ENCODE data around the gene CDR2L.

The CDR2L gene

GRCh38 chr17:74954665-74955421 lies 32.6 kb upstream of the CDR2L start:
- no peak overlapping the region for H3K27ac ChIP-seq
- DNase-seq (ENCODE audit: low read depth, low spot score): no peak
- TF ChIP-seq EZH2 (IDR thresholded peaks at IDR 0.05) (no peak), POLR2AphosphoS5 (IDR thresholded peaks at IDR 0.05; ENCODE audit: borderline replicate concordance, low read depth, low read length) (no peak), FOXP2 (optimal IDR thresholded peaks at IDR 0.05; ENCODE audit: control extremely low read depth, extremely low read length, insufficient read depth) (no peak)
- no peaks in the 10 kb centered on the region for H3K36me3 ChIP-seq (ENCODE audit: insufficient read depth, low read length)
- H3K4me3 ChIP-seq: no peak overlapping the region
- no peak overlapping the region for H3K9ac ChIP-seq (ENCODE audit: insufficient read length)
- H3K9me3 ChIP-seq (ENCODE audit: low read depth, low read length): no peaks in the 10 kb centered on the region

DNA sequence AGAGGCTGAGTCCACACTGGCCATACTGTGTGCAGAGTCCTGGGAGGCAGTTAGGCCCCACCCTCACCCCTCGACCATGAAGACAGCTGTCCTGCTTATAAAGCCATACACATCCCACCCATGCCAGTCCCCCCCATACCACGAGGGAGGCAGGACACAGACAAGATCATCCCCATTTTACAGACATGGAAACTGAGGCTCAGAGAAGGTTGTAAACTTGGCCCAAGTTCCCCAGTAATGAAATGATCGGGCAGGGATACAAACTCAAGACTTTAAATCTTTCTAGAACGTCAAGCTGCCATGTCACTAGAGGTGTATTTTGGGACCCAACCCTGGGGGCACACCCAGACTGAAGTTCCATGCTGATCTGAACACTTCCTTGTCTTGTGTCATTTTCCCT lies 31.3 kb upstream of the CDR2L start:
- Histone ChIP-seq H3K4me3 (no peak overlapping the region), H3K9me3 (ENCODE audit: low read depth, low read length) (no peaks in the 10 kb centered on the region), H3K9ac (ENCODE audit: insufficient read length) (no peak overlapping the region), H3K36me3 (ENCODE audit: insufficient read depth, low read length) (no peaks in the 10 kb centered on the region), H3K27ac (no peak overlapping the region)
- no peak for TF ChIP-seq POLR2AphosphoS5 (IDR thresholded peaks at IDR 0.05; ENCODE audit: borderline replicate concordance, low read depth, low read length)
- TF ChIP-seq FOXP2 (optimal IDR thresholded peaks at IDR 0.05; ENCODE audit: control extremely low read depth, extremely low read length, insufficient read depth): no peak
- TF ChIP-seq EZH2 (IDR thresholded peaks at IDR 0.05): no peak
- no peak for DNase-seq (ENCODE audit: low read depth, low spot score)

DNA sequence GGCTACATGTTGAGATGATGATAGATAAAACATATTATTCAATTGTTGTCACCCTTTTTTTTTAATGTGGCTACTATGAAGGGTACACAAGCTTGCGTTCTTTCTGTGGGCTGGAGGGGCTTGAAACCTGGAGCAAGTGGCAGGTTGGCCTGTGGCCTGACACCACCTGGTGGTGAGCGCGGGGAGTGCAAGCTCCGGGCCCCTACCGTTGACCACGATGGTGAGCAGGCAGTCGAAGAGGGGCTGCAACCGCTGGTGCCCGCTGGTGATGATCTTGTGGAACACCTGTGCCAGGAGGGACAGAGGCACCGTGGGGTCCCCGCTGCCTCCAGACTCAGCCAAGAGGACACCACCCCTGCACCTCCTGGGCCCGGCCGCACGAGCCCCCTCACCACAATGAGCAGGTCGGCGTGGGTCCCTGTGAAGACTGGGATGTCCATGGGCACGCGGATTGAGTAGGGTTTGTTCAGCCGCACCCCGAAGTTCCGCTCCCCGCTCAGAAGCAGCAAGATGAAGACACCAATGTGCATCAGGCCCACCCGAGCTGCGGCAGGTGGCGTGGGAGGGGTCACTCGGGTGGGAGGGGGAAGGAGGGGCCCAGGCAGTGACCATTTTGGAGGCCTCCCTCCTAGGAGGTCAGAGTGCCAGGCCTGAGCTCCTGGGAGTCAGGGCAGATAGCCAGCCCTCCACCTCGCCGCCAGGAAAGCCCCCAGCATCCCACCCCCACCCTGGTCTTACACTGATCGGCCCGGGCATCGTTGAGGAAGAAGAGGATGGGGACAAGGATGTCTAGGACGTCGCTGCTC lies 29.3 kb upstream of the CDR2L start:
- no peak overlapping the region for H3K27ac ChIP-seq
- H3K36me3 ChIP-seq (ENCODE audit: insufficient read depth, low read length): no peaks in the 10 kb centered on the region
- no peak overlapping the region for H3K4me3 ChIP-seq
- TF ChIP-seq EZH2 (IDR thresholded peaks at IDR 0.05) (no peak), FOXP2 (optimal IDR thresholded peaks at IDR 0.05; ENCODE audit: control extremely low read depth, extremely low read length, insufficient read depth) (no peak), POLR2AphosphoS5 (IDR thresholded peaks at IDR 0.05; ENCODE audit: borderline replicate concordance, low read depth, low read length) (no peak)
- no peak for DNase-seq (ENCODE audit: low read depth, low spot score)
- no peaks in the 10 kb centered on the region for H3K9me3 ChIP-seq (ENCODE audit: low read depth, low read length)
- H3K9ac ChIP-seq (ENCODE audit: insufficient read length): no peak overlapping the region

- TF ChIP-seq FOXP2 (optimal IDR thresholded peaks at IDR 0.05; ENCODE audit: control extremely low read depth, extremely low read length, insufficient read depth) (no peak), EZH2 (IDR thresholded peaks at IDR 0.05) (no peak), POLR2AphosphoS5 (IDR thresholded peaks at IDR 0.05; ENCODE audit: borderline replicate concordance, low read depth, low read length) (no peak)
- H3K27ac ChIP-seq: no peak overlapping the region
- no peak overlapping the region for H3K9ac ChIP-seq (ENCODE audit: insufficient read length)
- DNase-seq (ENCODE audit: low read depth, low spot score): no peak
- no peaks in the 10 kb centered on the region for H3K36me3 ChIP-seq (ENCODE audit: insufficient read depth, low read length)
- H3K4me3 ChIP-seq: no peak overlapping the region
- H3K9me3 ChIP-seq (ENCODE audit: low read depth, low read length): no peaks in the 10 kb centered on the region
These were observed 27.5 kb upstream of the CDR2L start for GRCh38 chr17:74959826-74960515.

GRCh38 chr17:74960570-74961342 lies 26.7 kb upstream of the CDR2L start:
- H3K27ac ChIP-seq: no peak overlapping the region
- no peak for TF ChIP-seq FOXP2 (optimal IDR thresholded peaks at IDR 0.05; ENCODE audit: control extremely low read depth, extremely low read length, insufficient read depth)
- TF ChIP-seq POLR2AphosphoS5 (IDR thresholded peaks at IDR 0.05; ENCODE audit: borderline replicate concordance, low read depth, low read length): no peak
- TF ChIP-seq EZH2 (IDR thresholded peaks at IDR 0.05): no peak

DNA sequence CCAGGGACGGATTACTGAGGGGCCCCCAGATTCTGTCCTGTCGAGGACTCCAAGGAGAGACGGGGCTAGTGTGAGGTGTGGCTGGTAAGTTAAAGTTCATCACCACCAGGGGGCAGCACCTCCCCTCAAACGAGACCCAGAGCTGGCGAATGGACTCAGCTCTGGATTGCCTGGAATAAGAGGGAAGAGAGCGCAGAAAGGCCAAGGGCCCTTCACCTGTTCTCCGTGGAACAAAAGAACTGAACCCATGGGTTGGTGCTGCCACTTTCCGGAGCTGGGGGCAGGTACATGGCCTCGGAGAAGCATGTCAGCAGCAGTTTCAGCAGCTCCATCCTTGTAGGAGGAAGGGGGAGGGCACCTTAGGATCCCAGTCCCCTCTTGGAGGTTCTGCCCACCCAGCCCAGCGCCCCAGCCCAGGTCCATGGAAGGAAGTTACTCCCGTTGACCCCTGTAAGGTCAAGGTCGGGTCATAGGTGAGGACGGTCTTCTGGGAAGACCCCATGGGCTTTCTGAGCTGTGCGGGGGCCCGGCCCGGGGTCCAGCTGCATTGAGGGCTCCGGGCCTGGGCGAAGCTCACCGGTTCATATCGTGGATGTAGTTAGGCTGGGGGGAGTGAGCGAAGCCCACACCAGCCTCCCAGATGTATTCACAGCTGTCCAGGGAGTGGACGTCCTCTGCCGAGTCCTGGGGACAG lies 25.6 kb upstream of the CDR2L start:
- Histone ChIP-seq H3K9ac (ENCODE audit: insufficient read length) (no peak overlapping the region), H3K4me3 (no peak overlapping the region), H3K27ac (no peak overlapping the region), H3K36me3 (ENCODE audit: insufficient read depth, low read length) (no peaks in the 10 kb centered on the region), H3K9me3 (ENCODE audit: low read depth, low read length) (no peaks in the 10 kb centered on the region)
- DNase-seq (ENCODE audit: low read depth, low spot score): peak; percentile 35
- TF ChIP-seq POLR2AphosphoS5 (IDR thresholded peaks at IDR 0.05; ENCODE audit: borderline replicate concordance, low read depth, low read length): no peak
- TF ChIP-seq EZH2 (IDR thresholded peaks at IDR 0.05): no peak
- no peak for TF ChIP-seq FOXP2 (optimal IDR thresholded peaks at IDR 0.05; ENCODE audit: control extremely low read depth, extremely low read length, insufficient read depth)

More at GRCh38 chr17:74960570-74961342, 26.7 kb upstream of the CDR2L start:
- Histone ChIP-seq H3K36me3 (ENCODE audit: insufficient read depth, low read length) (no peaks in the 10 kb centered on the region), H3K4me3 (no peak overlapping the region; the same call in 1 of the 2 replicates), H3K9ac (ENCODE audit: insufficient read length) (no peak overlapping the region), H3K9me3 (ENCODE audit: low read depth, low read length) (no peaks in the 10 kb centered on the region)
- no peak for DNase-seq (ENCODE audit: low read depth, low spot score)

DNA sequence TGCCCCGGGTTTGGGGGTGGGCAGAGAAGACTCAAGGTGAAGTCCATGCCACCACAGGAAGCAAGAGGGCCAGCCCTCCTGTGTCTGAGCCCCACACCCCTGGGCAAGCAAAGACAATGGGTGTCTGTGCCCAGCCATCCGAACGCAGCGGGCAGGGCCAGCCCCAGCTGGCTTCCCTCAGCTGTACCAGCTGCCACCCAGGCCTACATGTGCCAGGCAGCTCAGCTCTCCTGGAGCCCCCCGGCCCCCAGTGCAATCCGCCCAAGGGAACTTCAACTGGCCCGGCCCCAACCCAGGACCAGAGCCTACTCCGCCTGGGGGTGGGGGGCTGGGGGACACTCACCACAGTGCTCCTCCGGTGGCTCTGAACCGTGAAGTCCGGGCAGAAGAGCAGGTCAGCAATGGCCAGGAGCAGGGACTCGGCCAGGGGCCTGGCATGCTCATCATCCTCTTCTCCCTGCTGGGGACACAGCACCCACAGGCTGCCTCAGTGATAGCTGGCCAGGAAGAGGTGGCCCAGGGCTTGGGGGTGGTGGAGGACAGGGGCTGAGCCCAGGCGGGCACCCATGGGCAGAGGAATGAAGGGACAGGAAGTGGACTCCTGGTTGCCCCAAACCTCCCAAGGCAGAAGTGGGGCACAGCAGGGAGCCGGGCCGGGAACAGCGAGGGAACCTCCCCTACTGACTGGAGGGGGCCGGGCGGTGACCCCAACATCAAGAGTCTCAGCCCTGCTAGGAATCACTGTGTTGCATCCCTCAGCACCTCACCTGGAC lies 24.6 kb upstream of the CDR2L start:
- Histone ChIP-seq H3K9me3 (ENCODE audit: low read depth, low read length) (no peaks in the 10 kb centered on the region), H3K4me3 (no peak overlapping the region), H3K9ac (ENCODE audit: insufficient read length) (no peak overlapping the region), H3K36me3 (ENCODE audit: insufficient read depth, low read length) (no peaks in the 10 kb centered on the region), H3K27ac (no peak overlapping the region)
- TF ChIP-seq EZH2 (IDR thresholded peaks at IDR 0.05): no peak
- no peak for TF ChIP-seq FOXP2 (optimal IDR thresholded peaks at IDR 0.05; ENCODE audit: control extremely low read depth, extremely low read length, insufficient read depth)
- no peak for TF ChIP-seq POLR2AphosphoS5 (IDR thresholded peaks at IDR 0.05; ENCODE audit: borderline replicate concordance, low read depth, low read length)
- no peak for DNase-seq (ENCODE audit: low read depth, low spot score)
